ENCODE results near the gene CCDC51. TPM values are rescaled to one million over a fixed set of nuclear protein-coding genes. Genes with fewer than 3 reads are reported as not detected.

Gene CCDC51
- total and polyA plus RNA-seq, 9 of the 15 experiments (the other 6 are each of a cell fraction or from before 2014, with no cell fraction given), result 6.5 to 18.6 (median 15.7) TPM

DNA sequence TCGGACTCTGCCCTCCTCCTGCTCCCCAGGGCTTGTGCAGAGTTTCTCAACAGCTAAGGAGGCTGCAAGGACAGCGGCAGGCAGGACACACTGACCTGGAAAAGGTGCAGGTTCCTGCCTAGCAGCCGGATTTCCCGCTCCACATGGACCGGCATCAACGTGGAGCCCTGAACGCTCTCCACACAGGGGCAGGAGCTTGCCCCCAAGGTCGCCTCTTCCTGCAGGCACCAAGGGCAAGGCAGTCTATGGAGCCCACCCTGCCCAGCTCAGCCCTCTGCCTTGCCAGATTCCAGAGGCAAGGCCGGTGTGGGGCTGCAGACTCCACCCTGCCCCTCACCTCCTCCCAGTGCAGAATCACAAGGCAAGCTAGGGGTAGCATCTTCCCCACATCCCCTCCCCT is 20.8 kb downstream of the CCDC51 start:
- Histone ChIP-seq H4K20me1 (replicated peaks; ENCODE audit: control insufficient read depth, insufficient read depth, low read length) (no peaks in the 10 kb centered on the region), H3K9ac (ENCODE audit: insufficient read depth in 1 of 2, low read depth in 2 of 2, low read length in 2 of 2) (no peak overlapping the region; a peak in 1 of 4 replicates), H2AFZ (ENCODE audit: low read depth, low read length) (no peak overlapping the region), H3K27ac (ENCODE audit: extremely low read depth, low read depth, low read length) (no peak overlapping the region), H3K4me3 (no peak overlapping the region), H3K9me3 (replicated peaks; ENCODE audit: control insufficient read depth, insufficient read depth, low read depth, low read length) (no peaks in the 10 kb centered on the region), H3K36me3 (ENCODE audit: control insufficient read depth, insufficient read depth, low read length) (no peaks in the 10 kb centered on the region), H3K27me3 (ENCODE audit: control insufficient read depth in 2 of 2, insufficient read depth in 2 of 2, low read length in 2 of 2) (no peaks in the 10 kb centered on the region), H3K4me2 (ENCODE audit: insufficient read depth, low read length) (no peak overlapping the region), H3K9me1 (ENCODE audit: control insufficient read depth, insufficient read depth, low read length) (no peaks in the 10 kb centered on the region), H3K4me1 (replicated peaks in 1 of 2; ENCODE audit: control insufficient read depth in 2 of 2, insufficient read depth in 2 of 2, low read length in 2 of 2) (peaks cover 0 to 14% of the 10 kb centered on the region in 2 experiments; a peak in 2 of 5 replicates), H3K79me2 (ENCODE audit: control insufficient read depth, insufficient read depth, low read length) (no peaks in the 10 kb centered on the region)
- intact Hi-C loops (cut with micrococcal nuclease), result no loop called here
- TF ChIP-seq NR1H2 (CRISPR knock-in tag; IDR thresholded peaks at IDR 0.05), result no peak
- TF ChIP-seq TCFL5 (CRISPR knock-in tag; conservative IDR thresholded peaks at IDR 0.05), result no peak
- no peak for TF ChIP-seq SMAD3 (CRISPR knock-in tag; conservative IDR thresholded peaks at IDR 0.05)
- no peak for TF ChIP-seq FOXJ2 (tag; IDR thresholded peaks at IDR 0.05)
- no peak for TF ChIP-seq PPARD (CRISPR knock-in tag; IDR thresholded peaks at IDR 0.05)
- in situ Hi-C loops (cut with MboI), result no loop called here
- no TSS peak for BruUV-seq (replicated peaks)
- WGBS (ENCODE audit: insufficient coverage, low coverage, missing lambda C conversion rate), result 61% methylated on average over 5 of the region's 9 CpGs
- POLR2A ChIA-PET, result interaction anchor here (0.9 to 1.2 kb wide), 2 partner anchors 11 to 13 kb away, joined by 3 to 4 read pairs; no protein-coding TSS in a partner anchor
- no peak for DNase-seq (ENCODE audit: extremely low read depth in 1 of 4, low spot score in 3 of 4)
- no peak for FAIRE-seq
- ATAC-seq, result no peak
- CTCF ChIA-PET (ENCODE audit: low intra/inter-chr PET ratio), result no interaction called here

DNA sequence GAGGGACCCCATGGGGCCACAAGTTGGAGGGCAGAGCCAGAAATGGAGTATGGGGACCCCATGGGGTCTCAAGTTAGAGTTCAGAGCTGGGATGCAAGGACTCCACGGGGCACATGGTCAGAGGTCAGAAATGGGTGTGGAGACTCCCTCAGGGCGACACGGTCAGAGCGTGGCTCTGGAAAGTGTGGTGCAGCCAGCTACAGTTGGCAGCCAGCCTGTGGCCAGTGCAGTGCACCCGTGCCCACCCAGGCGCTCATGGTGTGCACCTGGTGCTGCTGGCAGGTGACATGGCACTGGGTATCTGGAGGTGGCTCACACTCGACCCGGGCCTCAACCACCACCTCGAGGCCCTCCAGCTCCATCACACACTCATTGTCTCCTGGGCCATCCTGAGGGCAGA is 21.3 kb downstream of the CCDC51 start:
- no peak overlapping the region for H2AFZ ChIP-seq (ENCODE audit: low read depth, low read length)
- H3K9me3 ChIP-seq (replicated peaks; ENCODE audit: control insufficient read depth, insufficient read depth, low read depth, low read length), result no peaks in the 10 kb centered on the region
- 66% methylated on average over 6 of the region's 9 CpGs for WGBS (ENCODE audit: insufficient coverage, low coverage, missing lambda C conversion rate)
- ATAC-seq (no peak), FAIRE-seq (no peak), DNase-seq (ENCODE audit: extremely low read depth in 1 of 4, low spot score in 3 of 4) (no peak)
- H3K27ac ChIP-seq (ENCODE audit: extremely low read depth, low read depth, low read length), result no peak overlapping the region
- H4K20me1 ChIP-seq (replicated peaks; ENCODE audit: control insufficient read depth, insufficient read depth, low read length), result no peaks in the 10 kb centered on the region
- intact Hi-C loops (cut with micrococcal nuclease), result no loop called here
- no peaks in the 10 kb centered on the region for H3K36me3 ChIP-seq (ENCODE audit: control insufficient read depth, insufficient read depth, low read length)
- no peaks in the 10 kb centered on the region for H3K27me3 ChIP-seq (ENCODE audit: control insufficient read depth in 2 of 2, insufficient read depth in 2 of 2, low read length in 2 of 2)
- ChIA-PET POLR2A (interaction anchor here (0.5 to 1.2 kb wide), 4 partner anchors 11 to 673 kb away, joined by 3 to 4 read pairs (median 3); no protein-coding TSS in a partner anchor), CTCF (ENCODE audit: low intra/inter-chr PET ratio) (no interaction called here)
- no peak overlapping the region for H3K4me2 ChIP-seq (ENCODE audit: insufficient read depth, low read length)
- no peaks in the 10 kb centered on the region for H3K79me2 ChIP-seq (ENCODE audit: control insufficient read depth, insufficient read depth, low read length)
- in situ Hi-C loops (cut with MboI), result no loop called here
- no peaks in the 10 kb centered on the region for H3K9me1 ChIP-seq (ENCODE audit: control insufficient read depth, insufficient read depth, low read length)
- peaks cover 0 to 9% of the 10 kb centered on the region in 2 experiments; a peak in 2 of 5 replicates for H3K4me1 ChIP-seq (replicated peaks in 1 of 2; ENCODE audit: control insufficient read depth in 2 of 2, insufficient read depth in 2 of 2, low read length in 2 of 2)
- BruUV-seq (replicated peaks), result no TSS peak
- no peak overlapping the region for H3K4me3 ChIP-seq
- no peak overlapping the region; a peak in 1 of 4 replicates for H3K9ac ChIP-seq (ENCODE audit: insufficient read depth in 1 of 2, low read depth in 2 of 2, low read length in 2 of 2)
- TF ChIP-seq HDAC2 (IDR thresholded peaks at IDR 0.05), result no peak
- no peak for TF ChIP-seq HNRNPH1 (optimal IDR thresholded peaks at IDR 0.05; ENCODE audit: low read depth, low read length)
- no peak for TF ChIP-seq ESRRA (IDR thresholded peaks at IDR 0.05; ENCODE audit: borderline replicate concordance, low read depth)
- TF ChIP-seq SIN3A (IDR thresholded peaks at IDR 0.05; ENCODE audit: borderline replicate concordance in 2 of 2, control insufficient read depth in 1 of 2, low read depth in 2 of 2, low read length in 2 of 2), result no peak
- TF ChIP-seq, protein P1, sequence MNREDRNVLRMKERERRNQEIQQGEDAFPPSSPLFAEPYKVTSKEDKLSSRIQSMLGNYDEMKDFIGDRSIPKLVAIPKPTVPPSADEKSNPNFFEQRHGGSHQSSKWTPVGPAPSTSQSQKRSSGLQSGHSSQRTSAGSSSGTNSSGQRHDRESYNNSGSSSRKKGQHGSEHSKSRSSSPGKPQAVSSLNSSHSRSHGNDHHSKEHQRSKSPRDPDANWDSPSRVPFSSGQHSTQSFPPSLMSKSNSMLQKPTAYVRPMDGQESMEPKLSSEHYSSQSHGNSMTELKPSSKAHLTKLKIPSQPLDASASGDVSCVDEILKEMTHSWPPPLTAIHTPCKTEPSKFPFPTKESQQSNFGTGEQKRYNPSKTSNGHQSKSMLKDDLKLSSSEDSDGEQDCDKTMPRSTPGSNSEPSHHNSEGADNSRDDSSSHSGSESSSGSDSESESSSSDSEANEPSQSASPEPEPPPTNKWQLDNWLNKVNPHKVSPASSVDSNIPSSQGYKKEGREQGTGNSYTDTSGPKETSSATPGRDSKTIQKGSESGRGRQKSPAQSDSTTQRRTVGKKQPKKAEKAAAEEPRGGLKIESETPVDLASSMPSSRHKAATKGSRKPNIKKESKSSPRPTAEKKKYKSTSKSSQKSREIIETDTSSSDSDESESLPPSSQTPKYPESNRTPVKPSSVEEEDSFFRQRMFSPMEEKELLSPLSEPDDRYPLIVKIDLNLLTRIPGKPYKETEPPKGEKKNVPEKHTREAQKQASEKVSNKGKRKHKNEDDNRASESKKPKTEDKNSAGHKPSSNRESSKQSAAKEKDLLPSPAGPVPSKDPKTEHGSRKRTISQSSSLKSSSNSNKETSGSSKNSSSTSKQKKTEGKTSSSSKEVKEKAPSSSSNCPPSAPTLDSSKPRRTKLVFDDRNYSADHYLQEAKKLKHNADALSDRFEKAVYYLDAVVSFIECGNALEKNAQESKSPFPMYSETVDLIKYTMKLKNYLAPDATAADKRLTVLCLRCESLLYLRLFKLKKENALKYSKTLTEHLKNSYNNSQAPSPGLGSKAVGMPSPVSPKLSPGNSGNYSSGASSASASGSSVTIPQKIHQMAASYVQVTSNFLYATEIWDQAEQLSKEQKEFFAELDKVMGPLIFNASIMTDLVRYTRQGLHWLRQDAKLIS (CRISPR knock-in tag; IDR thresholded peaks at IDR 0.05), result no peak
- TF ChIP-seq SP1 (CRISPR knock-in tag; IDR thresholded peaks at IDR 0.05), result no peak
- TF ChIP-seq PCBP1 (IDR thresholded peaks at IDR 0.05; ENCODE audit: low read depth, low read length, poor library complexity, severe bottlenecking), result no peak

All from K562 (cell line).